Measurements from ENCODE around the gene ST14.
"Not testable (repeated sequence)": the region's sequence is repeated elsewhere in the genome, so short reads cannot be mapped to it uniquely, and the experiment has no call there.

The ST14 gene

GRCh38 chr11:130165601-130166456 lies 6.2 kb downstream of the ST14 start:
- no peak for DNase-seq

- no peak for DNase-seq
Observed at GRCh38 chr11:130166457-130166784, 6.8 kb downstream of the ST14 start.

- no peak for DNase-seq
Observed at GRCh38 chr11:130167146-130167545, 7.6 kb downstream of the ST14 start.

GRCh38 chr11:130168105-130168504 lies 8.5 kb downstream of the ST14 start:
- no peak for DNase-seq

- no peak for DNase-seq
Observed at GRCh38 chr11:130170345-130170744, 10.8 kb downstream of the ST14 start.

GRCh38 chr11:130171534-130171933 lies 12.0 kb downstream of the ST14 start:
- DNase-seq = no peak

- not testable (repeated sequence) for DNase-seq
Observed at GRCh38 chr11:130172001-130172400, 12.4 kb downstream of the ST14 start.

- DNase-seq = no peak
Observed at GRCh38 chr11:130174642-130175041, 15.1 kb downstream of the ST14 start.

GRCh38 chr11:130175898-130176297 lies 16.3 kb downstream of the ST14 start:
- no peak for DNase-seq

GRCh38 chr11:130177782-130178181 lies 18.2 kb downstream of the ST14 start:
- DNase-seq = no peak

GRCh38 chr11:130178441-130179339 lies 19.1 kb downstream of the ST14 start:
- no peak for DNase-seq

GRCh38 chr11:130179396-130180306 lies 20.1 kb downstream of the ST14 start:
- no peak for DNase-seq

GRCh38 chr11:130180491-130180890 lies 20.9 kb downstream of the ST14 start:
- no peak for DNase-seq

- DNase-seq = no peak
Observed at GRCh38 chr11:130180896-130181294, 21.3 kb downstream of the ST14 start.

- DNase-seq = no peak
Observed at GRCh38 chr11:130181295-130182272, 22.0 kb downstream of the ST14 start.

GRCh38 chr11:130183878-130184610 lies 24.5 kb downstream of the ST14 start:
- no peak for DNase-seq

- DNase-seq = no peak
Observed at GRCh38 chr11:130187096-130187495, 27.5 kb downstream of the ST14 start.

- DNase-seq = no peak
Observed at GRCh38 chr11:130188047-130188446, 28.5 kb downstream of the ST14 start.

GRCh38 chr11:130188585-130189347 lies 29.2 kb downstream of the ST14 start:
- DNase-seq = no peak

All from CD4-positive, alpha-beta T cell treated with Interleukin-12 subunit alpha and Interleukin-12 subunit beta, for 1 hour (primary cell).